Measurements from ENCODE around the gene CIROP. TPM values are rescaled to one million over a fixed set of nuclear protein-coding genes. Genes with fewer than 3 reads are reported as not detected.

CIROP gene
- total RNA-seq, 1 donor from 2014 or later = not detected

GRCh38 chr14:23056145-23056955 is 48.4 kb downstream of the CIROP start:
- intact Hi-C loops (cut with micrococcal nuclease) = loop anchor here (5.0 kb wide), 1 partner anchor 69 kb away; no protein-coding TSS in a partner anchor
- Histone ChIP-seq H3K36me3 (peaks cover 29% of the 10 kb centered on the region), H3K27ac (replicated peaks) (peak overlapping the region; percentile 11), H3K27me3 (ENCODE audit: low read depth) (no peaks in the 10 kb centered on the region), H3K4me3 (peak overlapping the region; percentile 84), H3K9me3 (replicated peaks) (no peaks in the 10 kb centered on the region), H3K4me1 (peaks cover 29% of the 10 kb centered on the region)
- peak; percentile 59 for DNase-seq
- TF ChIP-seq, protein P1, sequence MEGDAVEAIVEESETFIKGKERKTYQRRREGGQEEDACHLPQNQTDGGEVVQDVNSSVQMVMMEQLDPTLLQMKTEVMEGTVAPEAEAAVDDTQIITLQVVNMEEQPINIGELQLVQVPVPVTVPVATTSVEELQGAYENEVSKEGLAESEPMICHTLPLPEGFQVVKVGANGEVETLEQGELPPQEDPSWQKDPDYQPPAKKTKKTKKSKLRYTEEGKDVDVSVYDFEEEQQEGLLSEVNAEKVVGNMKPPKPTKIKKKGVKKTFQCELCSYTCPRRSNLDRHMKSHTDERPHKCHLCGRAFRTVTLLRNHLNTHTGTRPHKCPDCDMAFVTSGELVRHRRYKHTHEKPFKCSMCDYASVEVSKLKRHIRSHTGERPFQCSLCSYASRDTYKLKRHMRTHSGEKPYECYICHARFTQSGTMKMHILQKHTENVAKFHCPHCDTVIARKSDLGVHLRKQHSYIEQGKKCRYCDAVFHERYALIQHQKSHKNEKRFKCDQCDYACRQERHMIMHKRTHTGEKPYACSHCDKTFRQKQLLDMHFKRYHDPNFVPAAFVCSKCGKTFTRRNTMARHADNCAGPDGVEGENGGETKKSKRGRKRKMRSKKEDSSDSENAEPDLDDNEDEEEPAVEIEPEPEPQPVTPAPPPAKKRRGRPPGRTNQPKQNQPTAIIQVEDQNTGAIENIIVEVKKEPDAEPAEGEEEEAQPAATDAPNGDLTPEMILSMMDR (IDR thresholded peaks at IDR 0.05; ENCODE audit: borderline replicate concordance) = peak; percentile 82

- H3K9me3 ChIP-seq (replicated peaks) = no peaks in the 10 kb centered on the region
- DNase-seq = no peak
- peaks cover 29% of the 10 kb centered on the region for H3K4me1 ChIP-seq
- intact Hi-C loops (cut with micrococcal nuclease) = loop anchor here (5.0 kb wide), 1 partner anchor 68 kb away; no protein-coding TSS in a partner anchor
- H3K27me3 ChIP-seq (ENCODE audit: low read depth) = no peaks in the 10 kb centered on the region
- H3K4me3 ChIP-seq = no peak overlapping the region
- TF ChIP-seq, protein P1 (IDR thresholded peaks at IDR 0.05; ENCODE audit: borderline replicate concordance) = no peak
- H3K27ac ChIP-seq (replicated peaks) = no peak overlapping the region
- peaks cover 23% of the 10 kb centered on the region for H3K36me3 ChIP-seq
Measured at GRCh38 chr14:23055621-23056144, 49.1 kb downstream of the CIROP start.

GRCh38 chr14:23055147-23055550 is 49.6 kb downstream of the CIROP start:
- H3K4me3 ChIP-seq = no peak overlapping the region
- H3K27ac ChIP-seq (replicated peaks) = no peak overlapping the region
- TF ChIP-seq, protein P1 (IDR thresholded peaks at IDR 0.05; ENCODE audit: borderline replicate concordance) = no peak
- no peak for DNase-seq
- H3K4me1 ChIP-seq = peaks cover 29% of the 10 kb centered on the region
- peaks cover 17% of the 10 kb centered on the region for H3K36me3 ChIP-seq
- no peaks in the 10 kb centered on the region for H3K9me3 ChIP-seq (replicated peaks)
- intact Hi-C loops (cut with micrococcal nuclease) = loop anchor here (5.0 kb wide), 1 partner anchor 68 kb away; no protein-coding TSS in a partner anchor
- H3K27me3 ChIP-seq (ENCODE audit: low read depth) = no peaks in the 10 kb centered on the region

DNA sequence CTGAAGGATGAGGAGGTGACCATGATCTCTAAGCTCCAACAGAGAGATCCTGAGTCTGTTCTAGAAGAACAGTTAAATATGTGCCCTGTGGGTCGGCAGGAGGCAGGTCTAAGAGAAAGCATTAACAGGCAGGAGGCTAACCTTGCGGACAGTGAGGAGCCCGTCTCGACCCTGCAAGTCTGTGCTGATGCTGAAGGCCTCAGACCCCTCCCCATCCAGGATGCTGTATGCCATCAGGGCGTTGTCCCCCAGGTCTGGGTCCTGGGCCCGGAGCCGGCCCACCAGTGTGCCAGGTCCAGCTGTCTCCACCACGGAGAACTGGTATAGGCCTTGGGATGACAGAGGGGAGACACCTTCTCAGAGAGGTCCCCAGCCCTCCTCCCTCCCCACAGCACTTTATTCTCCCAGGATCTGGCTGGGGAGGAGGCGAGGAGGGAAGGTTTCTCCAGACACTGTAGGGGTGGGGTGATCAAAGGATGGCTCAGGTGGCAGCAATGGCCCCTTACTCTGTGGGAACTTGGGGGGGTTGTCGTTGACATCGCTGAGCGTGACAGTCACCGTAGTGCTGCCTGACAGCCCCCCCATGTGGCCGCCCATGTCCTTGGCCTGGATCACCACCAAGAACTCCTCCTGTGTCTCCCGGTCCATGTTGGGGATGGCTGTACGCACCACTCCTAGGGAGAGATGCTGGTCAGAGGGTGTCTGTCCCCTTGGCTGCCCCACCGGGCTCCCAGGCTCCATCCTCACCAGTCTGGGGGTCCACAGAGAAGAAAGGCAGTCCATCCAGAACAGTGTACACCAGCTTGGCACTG is 50.6 kb downstream of the CIROP start:
- H3K4me1 ChIP-seq = peaks cover 29% of the 10 kb centered on the region
- intact Hi-C loops (cut with micrococcal nuclease) = no loop called here
- DNase-seq = no peak
- peaks cover 8% of the 10 kb centered on the region for H3K36me3 ChIP-seq
- no peaks in the 10 kb centered on the region for H3K9me3 ChIP-seq (replicated peaks)
- TF ChIP-seq, protein P1 (IDR thresholded peaks at IDR 0.05; ENCODE audit: borderline replicate concordance) = peak; percentile 40
- no peak overlapping the region for H3K27ac ChIP-seq (replicated peaks)
- no peaks in the 10 kb centered on the region for H3K27me3 ChIP-seq (ENCODE audit: low read depth)
- no peak overlapping the region for H3K4me3 ChIP-seq

GRCh38 chr14:23053426-23053825 is 51.4 kb downstream of the CIROP start:
- TF ChIP-seq, protein P1 (IDR thresholded peaks at IDR 0.05; ENCODE audit: borderline replicate concordance) = no peak
- no peak for DNase-seq
- H3K27me3 ChIP-seq (ENCODE audit: low read depth) = no peaks in the 10 kb centered on the region
- no peak overlapping the region for H3K4me3 ChIP-seq
- intact Hi-C loops (cut with micrococcal nuclease) = no loop called here
- peaks cover under 1% of the 10 kb centered on the region for H3K36me3 ChIP-seq
- peaks cover 29% of the 10 kb centered on the region for H3K4me1 ChIP-seq
- no peaks in the 10 kb centered on the region for H3K9me3 ChIP-seq (replicated peaks)
- H3K27ac ChIP-seq (replicated peaks) = no peak overlapping the region

All from left ventricle myocardium inferior (tissue), 1 donor.